ENCODE measurements around the gene NPIPB13.
"Not testable (repeated sequence)": the region's sequence is repeated elsewhere in the genome, so short reads cannot be mapped to it uniquely, and the experiment has no call there.

Gene NPIPB13

DNA sequence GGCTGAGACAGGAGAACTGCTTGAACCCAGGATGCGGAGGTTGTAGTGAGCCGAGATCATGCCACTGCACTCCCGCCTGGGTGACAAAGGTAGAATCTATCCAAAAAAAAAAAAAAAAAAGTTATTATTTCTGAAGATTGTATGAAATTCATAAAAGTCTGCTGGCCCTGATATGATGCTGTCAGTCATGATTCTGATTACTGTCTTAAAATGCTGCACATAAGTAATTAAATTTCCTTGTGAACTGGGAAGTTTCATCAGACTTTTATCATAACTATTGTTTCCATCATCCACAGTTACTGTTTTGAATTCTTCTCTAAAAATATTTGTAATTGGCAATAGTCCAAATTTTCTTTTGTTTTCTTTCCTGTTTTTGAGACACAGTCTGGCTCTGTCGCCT is at the start of gene NPIPB13:
Gene NPIPB13 (minus strand): TSS at position 101 of the 400 bp plus-strand sequence. CDS start 2,906 bp downstream, outside the sequence.
- DNase-seq, result not testable (repeated sequence)

DNA sequence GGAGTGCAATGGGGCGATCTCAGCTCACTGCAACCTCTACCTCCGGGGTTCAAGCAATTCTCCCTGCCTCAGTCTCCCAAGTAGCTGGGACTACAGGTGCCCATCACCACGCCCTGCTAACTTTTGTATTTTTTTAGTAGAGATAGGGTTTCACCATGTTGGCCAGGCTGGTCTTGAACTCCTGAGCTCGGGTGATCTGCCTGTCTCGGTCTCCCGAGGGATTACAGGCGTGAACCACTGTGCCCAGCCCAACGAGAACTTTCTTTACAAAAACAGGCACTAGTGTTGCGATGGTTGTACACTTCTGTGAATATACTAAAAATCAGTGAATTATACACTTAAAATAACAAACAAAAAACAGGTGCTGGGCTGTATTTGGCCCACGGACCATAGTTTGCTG is 34.1 kb upstream of the NPIPB13 start:
- not testable (repeated sequence) for DNase-seq

DNA sequence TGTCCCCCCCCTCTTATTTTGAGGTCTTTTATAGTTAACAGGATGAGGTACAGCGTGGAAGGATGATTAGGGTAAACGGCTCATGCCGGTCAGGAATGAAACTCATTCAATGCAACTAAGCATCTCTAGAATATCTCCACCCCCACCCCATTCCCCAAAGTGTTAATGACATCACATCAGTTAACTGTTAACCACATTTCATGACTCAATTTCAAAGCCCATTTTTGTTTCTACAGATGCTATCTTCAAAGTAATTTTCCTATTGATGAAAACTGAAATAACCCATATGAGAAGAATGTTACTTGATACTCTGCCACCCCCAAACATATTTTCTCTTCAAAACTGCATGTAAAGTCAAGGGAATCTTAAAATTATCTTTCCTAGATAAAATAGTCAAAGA is 30.2 kb upstream of the NPIPB13 start:
- not testable (repeated sequence) for DNase-seq

DNA sequence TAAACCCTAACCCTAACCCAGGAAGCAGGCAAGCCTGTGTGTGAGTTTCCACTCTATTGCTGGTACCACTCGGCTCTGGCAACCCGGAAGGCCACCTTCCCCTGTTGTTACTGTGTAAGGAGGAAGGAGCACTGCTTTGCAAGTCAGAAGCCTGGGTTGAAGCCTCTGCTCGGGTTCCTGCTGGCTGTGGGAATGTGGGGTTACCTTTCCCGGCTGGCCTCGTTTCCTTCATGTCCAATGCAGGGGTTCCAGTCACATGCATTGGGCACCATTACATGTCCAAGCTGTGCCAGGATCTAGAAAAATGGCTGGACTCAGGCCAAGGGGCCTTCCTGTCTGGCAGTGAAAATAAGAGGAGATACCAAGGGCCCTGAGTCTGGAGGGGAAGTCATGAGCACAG is 31.2 kb downstream of the NPIPB13 start:
- DNase-seq, result not testable (repeated sequence)

DNA sequence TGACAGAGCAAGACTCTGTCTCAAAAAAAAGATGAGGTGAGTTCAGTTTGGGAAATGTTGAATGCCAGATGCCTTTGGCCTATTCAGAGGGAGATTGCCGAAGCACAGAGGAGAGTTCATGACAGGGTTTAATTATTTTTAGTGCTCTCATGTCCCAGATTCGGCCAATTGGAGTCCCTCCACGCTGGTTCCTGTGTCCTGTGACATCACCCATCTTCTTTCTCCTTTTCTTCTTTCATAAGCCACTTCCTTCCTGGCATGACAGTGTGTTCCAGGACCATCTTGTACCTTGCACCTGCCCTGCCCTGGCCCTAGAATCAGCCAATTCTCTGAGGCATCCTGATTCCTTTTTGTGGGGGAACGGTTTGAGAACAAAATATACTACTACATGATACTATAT is 36.9 kb downstream of the NPIPB13 start:
- not testable (repeated sequence) for DNase-seq

DNA sequence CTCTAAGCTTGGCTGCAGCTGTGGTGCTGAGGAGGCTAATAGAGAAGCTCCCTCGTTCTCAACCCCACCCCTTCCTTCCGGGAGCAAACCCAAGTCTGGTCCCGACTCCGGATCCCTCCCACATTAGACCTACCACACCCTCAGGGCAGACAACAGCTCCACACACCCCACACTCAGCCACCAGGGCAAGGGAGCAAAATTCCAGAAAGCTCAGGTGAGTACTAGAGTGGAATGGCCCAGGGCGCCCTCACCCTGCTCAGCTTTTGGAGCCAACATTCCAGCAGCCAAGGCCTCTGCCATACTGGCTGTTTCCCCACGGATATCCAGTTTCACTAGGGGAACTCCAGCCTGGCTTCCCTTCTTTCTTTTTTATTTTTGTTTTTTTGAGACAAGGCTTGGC is 39.2 kb downstream of the NPIPB13 start:
- not testable (repeated sequence) for DNase-seq

DNA sequence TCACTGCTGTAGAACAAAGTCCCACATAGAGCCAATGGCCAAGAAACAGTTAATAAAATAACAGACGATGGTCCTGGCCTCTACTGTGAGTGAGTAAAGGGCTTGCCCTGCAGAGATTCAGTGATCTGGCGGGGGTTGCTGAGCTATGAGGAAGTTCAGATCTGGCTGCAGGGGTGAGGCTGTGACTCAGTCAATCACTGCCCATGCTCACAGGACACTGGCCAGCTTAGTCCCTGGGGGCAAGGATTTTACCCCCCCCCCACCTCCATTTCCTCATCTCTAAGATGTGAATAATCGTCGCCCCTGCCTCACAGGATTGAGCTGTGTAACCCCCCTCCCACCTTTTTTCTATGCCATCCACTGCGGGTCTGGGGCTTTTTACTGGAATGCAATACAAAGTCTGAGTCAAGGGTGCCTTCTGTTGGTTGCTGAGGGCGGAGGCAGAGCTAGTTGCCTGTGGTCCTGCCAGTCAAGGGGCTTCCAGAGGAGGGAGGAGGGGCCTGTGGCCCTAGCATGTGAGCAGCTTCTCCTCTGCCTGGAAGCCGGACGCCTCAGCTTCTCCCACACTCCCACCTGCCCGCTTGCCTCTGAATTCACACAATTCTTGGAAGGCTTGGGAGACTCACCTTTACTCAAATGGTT is 41.1 kb downstream of the NPIPB13 start:
- DNase-seq, result not testable (repeated sequence)

DNA sequence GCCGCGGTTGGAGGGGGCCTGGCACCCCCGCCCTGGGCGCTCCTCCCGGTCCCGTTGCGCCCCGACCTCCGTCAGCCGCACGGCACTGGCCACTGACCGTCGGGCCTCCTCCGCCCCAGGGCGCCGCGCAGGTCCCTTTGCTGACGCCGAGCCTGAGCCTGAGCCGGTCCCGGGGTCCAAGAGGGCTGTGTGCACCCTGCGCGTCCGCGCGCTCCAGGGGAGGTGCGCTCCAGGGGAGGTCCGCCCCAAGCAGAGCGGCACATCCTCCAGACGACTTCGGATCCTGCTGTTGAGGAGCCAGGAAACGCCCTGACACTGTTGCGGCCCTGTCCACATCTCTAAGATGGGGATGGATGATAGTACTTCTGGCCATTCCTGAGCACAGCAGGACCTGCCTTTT is 42.0 kb downstream of the NPIPB13 start:
- not testable (repeated sequence) for DNase-seq

DNA sequence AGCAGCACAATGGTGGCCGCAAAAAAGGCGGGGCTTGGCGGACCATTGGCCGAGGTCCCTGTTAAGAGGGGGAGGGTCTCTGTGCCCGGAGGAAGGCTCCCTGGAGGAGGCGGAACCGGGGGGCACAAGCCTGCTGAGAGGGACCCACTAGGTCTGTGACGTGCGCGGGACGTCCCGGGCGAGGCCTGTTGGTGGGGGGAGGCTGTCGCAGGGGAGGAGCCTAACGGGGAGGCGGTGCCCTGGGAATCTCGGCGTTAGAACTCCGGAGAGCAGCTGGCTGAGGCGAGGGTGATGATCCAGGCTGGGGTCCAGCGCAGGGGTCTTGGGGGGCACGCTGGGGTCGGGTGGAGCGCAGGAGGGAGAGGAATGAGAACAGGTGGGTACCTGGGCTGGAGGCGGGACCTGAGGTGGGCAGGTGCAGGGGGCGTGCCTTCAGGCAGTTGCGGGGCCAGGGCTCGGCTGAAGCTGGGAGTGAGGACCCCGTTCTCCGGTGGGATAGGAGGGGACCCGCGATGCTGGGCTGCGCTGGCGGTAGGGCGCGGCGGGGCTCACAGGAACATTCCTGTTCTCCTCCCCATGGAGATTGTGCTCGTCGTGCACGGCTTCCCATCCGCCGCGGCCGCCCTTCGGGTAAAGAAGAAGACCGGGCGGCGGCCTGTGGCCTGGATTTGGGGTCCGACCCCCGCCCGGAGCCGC is 42.6 kb downstream of the NPIPB13 start:
- not testable (repeated sequence) for DNase-seq

DNA sequence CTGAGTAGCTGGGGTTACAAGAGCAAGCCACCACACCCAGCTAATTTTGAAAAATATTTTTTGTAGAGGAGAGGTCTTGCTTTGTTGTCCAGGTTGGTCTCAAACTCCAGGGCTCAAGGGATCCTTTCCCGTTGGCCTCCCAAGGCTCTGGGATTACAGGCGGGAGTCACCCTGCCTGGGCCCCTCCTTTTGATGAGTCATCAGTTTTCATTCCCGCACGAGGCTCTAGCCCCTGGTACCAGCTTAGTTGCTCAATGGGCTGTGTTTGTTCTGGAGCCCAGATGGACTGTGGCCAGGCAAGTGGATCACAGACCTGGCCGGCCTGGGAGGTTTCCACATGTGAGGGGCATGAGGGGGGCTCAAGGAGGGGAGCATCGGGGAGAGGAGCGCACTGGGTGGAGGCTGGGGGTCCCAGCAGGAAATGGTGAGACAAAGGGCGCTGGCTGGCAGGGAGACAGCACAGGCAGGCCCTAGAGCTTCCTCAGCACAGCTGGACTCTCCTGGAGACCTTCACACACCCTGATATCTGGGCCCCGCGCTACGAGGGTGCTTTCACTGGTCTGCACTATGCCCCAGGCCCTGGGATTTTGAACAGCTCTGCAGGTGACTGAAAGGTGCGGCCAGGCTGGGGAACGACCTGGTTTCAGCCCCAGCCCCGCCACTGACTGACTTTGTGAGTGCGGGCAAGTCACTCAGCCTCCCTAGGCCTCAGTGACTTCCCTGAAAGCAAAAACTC is 48.5 kb downstream of the NPIPB13 start:
- DNase-seq, result not testable (repeated sequence)

DNA sequence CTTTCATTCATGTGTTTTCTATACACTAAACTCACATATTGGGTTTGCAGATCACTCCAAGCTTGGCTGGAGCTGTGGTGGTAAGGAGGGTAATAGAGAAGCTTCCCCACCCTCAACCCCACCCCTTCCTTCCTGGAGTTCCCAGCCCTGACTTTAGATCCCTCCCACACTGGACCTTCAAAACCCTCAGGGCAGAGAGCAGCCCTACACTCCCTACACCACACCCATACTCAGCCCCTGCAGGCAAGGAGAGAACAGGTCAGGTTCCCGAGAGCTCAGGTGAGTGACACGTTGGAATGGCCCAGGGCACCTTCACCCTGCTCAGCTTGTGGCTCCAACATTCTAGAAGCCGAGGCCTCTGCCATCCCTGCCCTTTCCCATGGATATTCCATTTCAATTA is 49.2 kb downstream of the NPIPB13 start, which contains the start of gene SULT1A3:
Gene SULT1A3 (plus strand): TSS at position 207 of the 400 bp plus-strand sequence. CDS start 1,474 bp downstream, outside the sequence.
- DNase-seq, result not testable (repeated sequence)
